SK-N-SH treated with all-trans-retinoic acid at 6 μM for 48 hours (cell line): Measurements from ENCODE around the gene SH3D19.

Experiments
- TOX ChIP-seq: fragments of 250-450 bp; sonication (Bioruptor Pico); IDR thresholded peaks from 2 replicates; pipeline ENCODE4 v1.8.0; 2021; ENCODE audit warnings: mild to moderate bottlenecking, moderate library complexity, borderline replicate concordance
- ZFP3 ChIP-seq: fragments of 250-450 bp; sonication (Bioruptor Pico); IDR thresholded peaks from 2 replicates; pipeline ENCODE4 v1.5.0; 2020; ENCODE audit warnings: mild to moderate bottlenecking, moderate library complexity
- TF ChIP-seq, protein P1 (sequence below): fragments of 250-450 bp; sonication (Bioruptor Pico); IDR thresholded peaks from 2 replicates; pipeline ENCODE4 v1.5.0; 2020; ENCODE audit warnings: mild to moderate bottlenecking, moderate library complexity

- TF ChIP-seq, protein P1, sequence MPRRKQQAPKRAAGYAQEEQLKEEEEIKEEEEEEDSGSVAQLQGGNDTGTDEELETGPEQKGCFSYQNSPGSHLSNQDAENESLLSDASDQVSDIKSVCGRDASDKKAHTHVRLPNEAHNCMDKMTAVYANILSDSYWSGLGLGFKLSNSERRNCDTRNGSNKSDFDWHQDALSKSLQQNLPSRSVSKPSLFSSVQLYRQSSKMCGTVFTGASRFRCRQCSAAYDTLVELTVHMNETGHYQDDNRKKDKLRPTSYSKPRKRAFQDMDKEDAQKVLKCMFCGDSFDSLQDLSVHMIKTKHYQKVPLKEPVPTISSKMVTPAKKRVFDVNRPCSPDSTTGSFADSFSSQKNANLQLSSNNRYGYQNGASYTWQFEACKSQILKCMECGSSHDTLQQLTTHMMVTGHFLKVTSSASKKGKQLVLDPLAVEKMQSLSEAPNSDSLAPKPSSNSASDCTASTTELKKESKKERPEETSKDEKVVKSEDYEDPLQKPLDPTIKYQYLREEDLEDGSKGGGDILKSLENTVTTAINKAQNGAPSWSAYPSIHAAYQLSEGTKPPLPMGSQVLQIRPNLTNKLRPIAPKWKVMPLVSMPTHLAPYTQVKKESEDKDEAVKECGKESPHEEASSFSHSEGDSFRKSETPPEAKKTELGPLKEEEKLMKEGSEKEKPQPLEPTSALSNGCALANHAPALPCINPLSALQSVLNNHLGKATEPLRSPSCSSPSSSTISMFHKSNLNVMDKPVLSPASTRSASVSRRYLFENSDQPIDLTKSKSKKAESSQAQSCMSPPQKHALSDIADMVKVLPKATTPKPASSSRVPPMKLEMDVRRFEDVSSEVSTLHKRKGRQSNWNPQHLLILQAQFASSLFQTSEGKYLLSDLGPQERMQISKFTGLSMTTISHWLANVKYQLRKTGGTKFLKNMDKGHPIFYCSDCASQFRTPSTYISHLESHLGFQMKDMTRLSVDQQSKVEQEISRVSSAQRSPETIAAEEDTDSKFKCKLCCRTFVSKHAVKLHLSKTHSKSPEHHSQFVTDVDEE (CRISPR knock-in tag): no peak
- TF ChIP-seq TOX (no peak), ZFP3 (CRISPR knock-in tag) (no peak)
Observed at GRCh38 chr4:151276787-151277562, 48.4 kb downstream of the SH3D19 start, which contains the start of gene PRSS48.
